Measurements from ENCODE around the gene TSPAN18.

The TSPAN18 gene

GRCh38 chr11:44753961-44754645, 27.3 kb downstream of the TSPAN18 start:
- no peak for DNase-seq (ENCODE audit: low spot score)
- in situ Hi-C loops (cut with MboI; ENCODE audit: low sequenced_read_pairs, unreplicated experiment): no loop called here
- no peak for TF ChIP-seq CTCF (IDR thresholded peaks at IDR 0.05; ENCODE audit: borderline replicate concordance, control extremely low read depth, extremely low read depth, insufficient read depth, missing control alignments)

GRCh38 chr11:44754876-44755555, 28.3 kb downstream of the TSPAN18 start:
- in situ Hi-C loops (cut with MboI; ENCODE audit: low sequenced_read_pairs, unreplicated experiment): no loop called here
- DNase-seq (ENCODE audit: low spot score): no peak
- TF ChIP-seq CTCF (IDR thresholded peaks at IDR 0.05; ENCODE audit: borderline replicate concordance, control extremely low read depth, extremely low read depth, insufficient read depth, missing control alignments): no peak

GRCh38 chr11:44755556-44756523, 29.1 kb downstream of the TSPAN18 start:
- no peak for DNase-seq (ENCODE audit: low spot score)
- in situ Hi-C loops (cut with MboI; ENCODE audit: low sequenced_read_pairs, unreplicated experiment): no loop called here

GRCh38 chr11:44758983-44759382, 32.2 kb downstream of the TSPAN18 start:
- DNase-seq (ENCODE audit: low spot score): no peak
- in situ Hi-C loops (cut with MboI; ENCODE audit: low sequenced_read_pairs, unreplicated experiment): no loop called here

More at GRCh38 chr11:44755556-44756523, 29.1 kb downstream of the TSPAN18 start:
- no peak for TF ChIP-seq CTCF (IDR thresholded peaks at IDR 0.05; ENCODE audit: borderline replicate concordance, control extremely low read depth, extremely low read depth, insufficient read depth, missing control alignments)

GRCh38 chr11:44759743-44760476, 33.1 kb downstream of the TSPAN18 start:
- TF ChIP-seq CTCF (IDR thresholded peaks at IDR 0.05; ENCODE audit: borderline replicate concordance, control extremely low read depth, extremely low read depth, insufficient read depth, missing control alignments): no peak
- in situ Hi-C loops (cut with MboI; ENCODE audit: low sequenced_read_pairs, unreplicated experiment): no loop called here
- no peak for DNase-seq (ENCODE audit: low spot score)

More at GRCh38 chr11:44758983-44759382, 32.2 kb downstream of the TSPAN18 start:
- no peak for TF ChIP-seq CTCF (IDR thresholded peaks at IDR 0.05; ENCODE audit: borderline replicate concordance, control extremely low read depth, extremely low read depth, insufficient read depth, missing control alignments)

Measured in GM13976 (cell line).